NCI-H2196 (cell line): ENCODE measurements around the gene JARID2.
"Not testable (repeated sequence)": the region's sequence is repeated elsewhere in the genome, so short reads cannot be mapped to it uniquely, and the experiment has no call there.

ENCODE experiments used
- DNase-seq: peaks from one replicate; lab custom pipeline; 2025; ENCODE audit not compliant: unreplicated experiment; lab: John Stamatoyannopoulos, UW

The JARID2 gene

GRCh38 chr6:15533379-15534026, 287.6 kb downstream of the JARID2 start:
- no peak for DNase-seq

GRCh38 chr6:15534974-15535373, 289.1 kb downstream of the JARID2 start:
- no peak for DNase-seq

GRCh38 chr6:15535495-15536197, 289.8 kb downstream of the JARID2 start:
- no peak for DNase-seq

GRCh38 chr6:15536198-15536955, 290.5 kb downstream of the JARID2 start:
- no peak for DNase-seq

- no peak for DNase-seq
Measured at GRCh38 chr6:15538106-15538505, 292.2 kb downstream of the JARID2 start.

GRCh38 chr6:15538766-15539495, 293.1 kb downstream of the JARID2 start:
- DNase-seq, result no peak

GRCh38 chr6:15539722-15540270, 293.9 kb downstream of the JARID2 start:
- DNase-seq, result no peak

- DNase-seq, result not testable (repeated sequence)
Measured at GRCh38 chr6:15543332-15543917, 297.6 kb downstream of the JARID2 start.

GRCh38 chr6:15544321-15544900, 298.5 kb downstream of the JARID2 start:
- no peak for DNase-seq

- DNase-seq, result no peak
Measured at GRCh38 chr6:15546591-15546990, 300.7 kb downstream of the JARID2 start.

GRCh38 chr6:15547400-15547799, 301.5 kb downstream of the JARID2 start:
- DNase-seq, result no peak

- DNase-seq, result no peak
Measured at GRCh38 chr6:15549371-15549770, 303.5 kb downstream of the JARID2 start.

GRCh38 chr6:15550546-15551123, 304.8 kb downstream of the JARID2 start:
- DNase-seq, result no peak

GRCh38 chr6:15551262-15551661, 305.4 kb downstream of the JARID2 start:
- no peak for DNase-seq

GRCh38 chr6:15551798-15552197, 305.9 kb downstream of the JARID2 start:
- DNase-seq, result no peak

GRCh38 chr6:15553031-15553430, 307.2 kb downstream of the JARID2 start:
- DNase-seq, result no peak

GRCh38 chr6:15553736-15554294, 307.9 kb downstream of the JARID2 start:
- no peak for DNase-seq

- DNase-seq, result no peak
Measured at GRCh38 chr6:15554728-15555100, 308.8 kb downstream of the JARID2 start.

GRCh38 chr6:15555101-15556038, 309.5 kb downstream of the JARID2 start:
- DNase-seq, result no peak
